Occipital lobe (tissue), 2 donors: ENCODE data around the gene SLIT3. TPM values are rescaled to one million over a fixed set of nuclear protein-coding genes. Genes with fewer than 3 reads are reported as not detected.

Experiments
- DNase-seq: peaks from one replicate; lab custom pipeline; 2025; lab: John Stamatoyannopoulos, UW
- total RNA-seq: library from RNA; depleted of rRNA; stranded (reverse); fragments of >200 nt; gene quantifications from one replicate; pipeline ENCODE4 v1.2.3, GENCODE V29; 2014

Gene SLIT3
- total RNA-seq: 0.78 TPM

DNA sequence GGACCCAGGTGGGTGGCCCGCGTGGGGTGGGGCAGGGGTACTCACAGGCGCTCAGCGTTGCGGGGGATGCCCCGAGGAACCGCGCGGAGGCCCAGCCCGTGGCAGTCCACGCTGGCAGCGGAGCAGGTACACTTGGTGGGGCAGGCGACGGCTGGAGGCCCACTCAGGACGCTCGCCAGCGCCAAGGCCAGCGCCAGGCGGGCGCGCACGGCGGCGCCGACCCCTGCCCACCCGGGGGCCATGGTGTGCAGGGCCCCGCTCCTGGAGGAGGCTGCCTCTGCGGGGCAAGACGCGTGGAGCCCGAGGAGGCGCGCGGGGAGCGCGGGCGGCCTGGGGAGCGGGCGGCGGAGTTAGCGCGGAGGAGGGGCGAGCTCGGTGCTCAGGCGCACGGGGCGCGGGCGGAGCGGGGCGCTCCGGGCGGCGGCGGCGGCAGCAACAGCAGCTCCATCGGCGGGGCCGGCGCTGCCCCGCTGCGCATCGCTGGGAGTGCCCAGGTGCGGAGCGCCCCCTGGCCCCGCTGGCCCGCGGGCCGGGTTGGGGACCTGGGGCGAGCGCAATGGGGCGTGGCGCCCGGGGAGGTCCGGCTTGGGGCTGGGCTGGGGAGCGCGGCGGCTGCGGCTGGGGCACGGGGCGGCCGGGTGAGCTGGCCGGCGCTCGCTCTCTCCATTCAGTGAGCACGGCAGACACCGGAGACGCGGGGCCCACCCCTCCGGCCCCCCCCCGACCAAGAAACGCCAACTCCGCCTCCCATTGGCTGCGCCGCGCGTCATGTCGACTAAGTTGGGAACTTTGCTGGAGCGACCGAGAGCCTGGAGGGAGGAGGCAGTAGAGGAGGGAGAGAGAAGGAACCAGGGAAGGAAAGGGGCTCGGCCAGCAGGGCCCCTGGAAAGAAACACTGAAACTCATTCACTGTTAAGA is at the start of gene SLIT3:
SLIT3 (minus strand) TSS at position 672 of the 918 bp plus-strand sequence; CDS start at position 242, 430 bp downstream.
- DNase-seq: no peak

DNA sequence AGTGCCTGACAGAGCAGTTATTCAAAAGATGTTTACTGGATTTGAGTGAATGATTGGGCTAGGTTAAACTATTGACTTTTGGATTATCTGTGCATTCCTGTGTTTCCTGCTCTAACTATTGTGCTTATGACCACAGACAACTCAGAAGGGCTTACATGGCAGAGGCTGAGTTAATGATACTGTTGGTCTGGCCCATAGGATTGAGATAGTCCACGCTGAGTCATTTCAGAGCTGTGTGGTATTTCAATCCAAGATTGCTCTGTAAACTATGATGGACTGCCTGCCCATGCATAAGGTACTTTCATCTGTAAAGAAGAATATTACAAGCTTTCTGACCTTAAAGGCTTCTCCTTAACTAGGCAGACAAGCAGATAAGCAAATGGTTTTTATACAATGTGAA is 49.1 kb upstream of the SLIT3 start:
- DNase-seq: no peak

DNA sequence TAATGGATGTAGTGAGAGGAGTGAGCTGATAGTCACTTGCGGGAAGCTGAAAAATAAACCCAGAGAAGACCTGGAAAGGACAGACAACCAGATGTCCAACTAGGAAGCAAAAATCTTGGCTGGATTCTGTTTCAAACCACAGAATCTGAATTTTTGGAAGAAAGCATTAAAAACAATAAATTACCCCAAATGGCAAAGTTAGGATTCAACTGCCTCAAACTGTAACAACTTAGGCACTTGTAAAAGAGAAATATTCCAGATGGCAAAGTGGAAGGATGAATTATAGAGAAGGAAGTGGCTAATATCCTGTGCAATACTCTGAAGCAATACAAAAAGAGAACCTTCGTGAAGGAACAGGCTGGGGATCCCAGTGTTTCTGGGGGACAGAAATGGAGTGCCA is 46.8 kb upstream of the SLIT3 start:
- no peak for DNase-seq

- no peak for DNase-seq
Observed at GRCh38 chr5:169344629-169345028, 43.7 kb upstream of the SLIT3 start.

GRCh38 chr5:169343766-169344165 is 42.8 kb upstream of the SLIT3 start:
- DNase-seq: no peak

DNA sequence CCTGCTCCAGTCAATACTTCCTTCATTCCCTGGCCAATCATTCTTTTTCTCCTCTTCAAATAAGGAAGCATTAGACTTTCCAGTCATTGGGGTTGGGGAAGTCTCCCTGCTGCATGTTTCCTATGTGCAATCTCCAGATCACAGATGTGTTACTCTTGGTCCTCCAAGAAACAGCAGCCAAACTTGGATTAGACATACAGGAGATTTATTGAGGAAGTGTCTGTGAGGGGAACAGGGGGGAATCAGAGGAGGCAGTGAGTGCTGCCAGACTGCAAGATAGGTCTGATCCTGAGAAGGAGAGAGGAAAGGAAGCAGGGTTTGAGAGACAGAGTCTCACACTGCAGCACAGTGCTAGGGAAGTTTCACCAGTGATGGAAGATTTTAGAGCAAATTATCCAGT is 40.6 kb upstream of the SLIT3 start:
- DNase-seq: no peak

DNA sequence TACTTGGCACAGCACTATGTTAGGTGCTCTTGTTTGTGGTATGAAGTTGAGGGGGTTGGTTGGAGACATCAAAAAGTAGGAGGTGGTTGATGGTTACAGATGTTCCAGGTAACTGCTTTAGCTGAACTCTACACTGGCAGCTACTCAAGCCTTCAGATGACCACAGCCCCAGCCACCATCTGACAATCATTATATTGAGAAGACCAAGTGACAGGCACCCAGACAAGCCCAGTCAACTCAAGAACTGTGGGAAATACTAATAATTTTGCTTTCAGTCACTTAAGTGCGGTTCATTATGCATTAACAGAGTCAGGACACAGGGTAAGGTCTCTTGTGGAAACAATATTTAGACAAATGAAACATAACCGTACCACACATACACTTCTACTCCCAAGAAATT is 38.9 kb upstream of the SLIT3 start:
- DNase-seq: no peak

DNA sequence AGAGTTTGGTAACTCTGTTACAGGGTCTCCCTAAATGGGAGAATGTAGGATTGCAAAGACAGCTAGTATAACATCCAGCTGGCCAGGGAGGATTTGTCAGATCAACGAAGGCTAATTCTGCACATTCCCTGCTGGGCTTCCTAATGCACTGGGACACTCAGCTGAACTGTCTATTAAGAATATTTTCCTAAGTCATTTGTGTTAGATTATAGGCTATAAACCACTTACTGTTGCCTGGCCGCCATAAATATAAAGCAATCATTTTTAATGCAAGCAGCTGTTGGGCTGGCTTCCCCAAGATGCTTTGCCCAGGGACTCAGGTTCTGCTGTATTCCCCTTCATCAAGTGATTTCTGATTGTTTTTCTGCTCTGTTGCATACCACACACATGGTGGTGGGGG is 35.3 kb upstream of the SLIT3 start:
- no peak for DNase-seq

DNA sequence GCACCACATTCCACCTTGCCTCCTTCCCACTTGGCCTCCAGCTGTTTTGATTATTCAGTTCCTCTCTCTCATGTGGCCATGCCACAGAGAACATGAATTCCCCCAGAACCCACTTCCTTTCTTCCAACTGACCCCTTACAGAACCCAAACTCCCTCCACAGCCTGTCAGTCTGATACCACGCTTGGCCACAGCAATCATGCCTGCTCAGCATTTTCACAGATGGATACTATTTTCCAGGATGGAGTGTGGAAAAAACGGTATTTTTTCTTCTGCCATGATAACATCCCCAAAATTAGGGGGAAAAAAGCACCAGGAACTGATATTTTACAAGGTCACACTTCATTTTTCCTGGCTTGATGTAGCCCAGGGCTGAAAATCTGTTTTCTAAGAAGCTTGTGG is 34.9 kb upstream of the SLIT3 start:
- DNase-seq: no peak

- no peak for DNase-seq
Observed at GRCh38 chr5:169333518-169333917, 32.6 kb upstream of the SLIT3 start.

DNA sequence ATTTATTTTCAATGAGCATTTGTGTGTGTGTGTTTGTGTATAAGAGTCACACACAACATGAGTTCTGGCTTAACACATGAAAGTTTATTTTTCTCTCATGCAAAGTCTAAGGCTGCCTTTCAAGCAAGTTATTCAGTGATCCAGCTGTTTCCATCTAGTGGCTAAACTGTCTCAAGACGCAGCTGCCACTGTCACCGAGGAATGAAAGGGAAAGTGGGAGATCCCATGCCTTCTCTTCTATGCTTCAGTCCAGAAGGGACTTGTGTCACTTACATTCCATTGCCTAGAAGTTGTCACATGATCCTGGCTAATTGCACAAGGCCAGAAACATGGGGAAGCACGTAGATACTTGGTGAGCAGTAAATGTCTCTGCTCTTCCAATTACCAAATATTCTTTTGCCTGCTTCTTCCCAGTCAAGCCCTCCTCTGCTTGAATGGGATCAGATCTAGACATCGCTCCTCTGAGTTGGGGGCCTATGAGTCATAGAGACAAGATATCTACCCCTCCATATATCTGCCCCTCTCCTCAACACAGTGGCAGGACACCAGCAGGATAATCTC is 30.4 kb upstream of the SLIT3 start:
- DNase-seq: no peak

GRCh38 chr5:169328401-169328800 is 27.5 kb upstream of the SLIT3 start:
- DNase-seq: no peak

GRCh38 chr5:169325273-169325672 is 24.3 kb upstream of the SLIT3 start:
- DNase-seq: no peak

- DNase-seq: no peak
Observed at GRCh38 chr5:169318556-169318955, 17.6 kb upstream of the SLIT3 start.

GRCh38 chr5:169307646-169308045 is 6.7 kb upstream of the SLIT3 start:
- no peak for DNase-seq

- no peak for DNase-seq
Observed at GRCh38 chr5:169305366-169305765, 4.4 kb upstream of the SLIT3 start.

- no peak for DNase-seq
Observed at GRCh38 chr5:169304175-169304574, 3.2 kb upstream of the SLIT3 start.

GRCh38 chr5:169303119-169303515 is 2.2 kb upstream of the SLIT3 start:
- DNase-seq: no peak

- DNase-seq: peak; percentile 55
Observed at GRCh38 chr5:169302491-169303118, 1.7 kb upstream of the SLIT3 start.

- no peak for DNase-seq
Observed at GRCh38 chr5:169301986-169302385, 1.0 kb upstream of the SLIT3 start.

DNA sequence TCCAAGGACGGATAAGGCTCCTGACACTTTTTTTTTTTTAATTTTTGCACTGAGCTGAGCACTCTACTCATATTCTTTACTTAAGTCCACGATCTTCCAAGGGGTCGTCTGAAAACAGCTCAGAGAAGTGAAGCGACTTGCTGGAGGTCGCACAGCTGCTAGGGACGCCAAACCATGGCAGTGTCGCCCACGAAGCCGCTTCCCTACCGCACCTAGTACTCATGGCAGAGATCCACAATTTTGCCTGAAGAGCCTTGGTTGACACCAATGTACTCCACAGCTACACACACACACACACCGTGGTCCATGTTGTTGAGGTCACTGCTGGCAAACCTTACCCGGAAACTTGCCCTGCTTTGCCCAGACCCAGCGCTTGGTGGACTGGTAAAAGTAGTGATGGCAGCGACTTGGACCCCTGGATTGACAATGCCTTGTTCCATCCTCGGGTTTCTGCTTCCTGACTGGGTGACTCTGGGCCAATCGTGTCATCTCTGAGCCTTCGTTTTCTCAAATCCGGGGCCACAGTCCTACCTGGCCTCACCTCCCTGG is 521 bp upstream of the SLIT3 start:
- no peak for DNase-seq
